Stomach (tissue), 4 donors: Measurements from ENCODE around the gene APH1B.

Source experiments
- POLR2A ChIP-seq, 4 donors: fragments of 450-650 bp; IDR thresholded peaks; one replicate each; pipeline ENCODE4 v1.6.1; 2016; ENCODE audit warnings: antibody characterized with exemption in 4 of 4, control low read depth in 2 of 4, mild to moderate bottlenecking in 1 of 4, moderate library complexity in 1 of 4
- TF ChIP-seq, protein P1 (sequence below), 7 experiments: fragments of 450-650 bp in 4 of 7; fragments of 200-600 bp in 3 of 7; sonication (generic) in 3 of 7; IDR thresholded peaks; one replicate each; pipeline ENCODE4 v1.5.1; 2016 to 2019; ENCODE audit warnings: antibody characterized with exemption in 7 of 7, control low read depth in 2 of 7, mild to moderate bottlenecking in 1 of 7

DNA sequence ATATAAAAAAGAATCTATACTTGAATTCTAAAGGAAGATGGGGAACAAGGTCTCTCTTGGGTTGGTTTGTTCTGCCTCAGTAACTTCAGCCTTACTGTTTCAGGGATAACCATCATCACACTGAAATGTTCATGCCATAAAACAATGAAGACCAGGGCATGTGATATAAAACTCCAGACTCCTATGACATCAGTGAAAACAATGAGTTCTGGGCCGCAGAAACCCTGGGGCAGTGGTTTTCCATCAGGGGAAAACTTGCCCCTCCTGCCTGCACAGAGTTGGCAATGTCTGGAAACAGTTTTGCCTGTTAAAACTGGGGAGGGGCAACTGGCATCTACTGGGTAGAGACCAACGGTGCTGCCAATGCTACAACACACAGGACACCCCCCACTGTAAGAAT lies 57.4 kb downstream of the APH1B start:
- TF ChIP-seq POLR2A (IDR thresholded peaks at IDR 0.05) = no peak
- TF ChIP-seq, protein P1, sequence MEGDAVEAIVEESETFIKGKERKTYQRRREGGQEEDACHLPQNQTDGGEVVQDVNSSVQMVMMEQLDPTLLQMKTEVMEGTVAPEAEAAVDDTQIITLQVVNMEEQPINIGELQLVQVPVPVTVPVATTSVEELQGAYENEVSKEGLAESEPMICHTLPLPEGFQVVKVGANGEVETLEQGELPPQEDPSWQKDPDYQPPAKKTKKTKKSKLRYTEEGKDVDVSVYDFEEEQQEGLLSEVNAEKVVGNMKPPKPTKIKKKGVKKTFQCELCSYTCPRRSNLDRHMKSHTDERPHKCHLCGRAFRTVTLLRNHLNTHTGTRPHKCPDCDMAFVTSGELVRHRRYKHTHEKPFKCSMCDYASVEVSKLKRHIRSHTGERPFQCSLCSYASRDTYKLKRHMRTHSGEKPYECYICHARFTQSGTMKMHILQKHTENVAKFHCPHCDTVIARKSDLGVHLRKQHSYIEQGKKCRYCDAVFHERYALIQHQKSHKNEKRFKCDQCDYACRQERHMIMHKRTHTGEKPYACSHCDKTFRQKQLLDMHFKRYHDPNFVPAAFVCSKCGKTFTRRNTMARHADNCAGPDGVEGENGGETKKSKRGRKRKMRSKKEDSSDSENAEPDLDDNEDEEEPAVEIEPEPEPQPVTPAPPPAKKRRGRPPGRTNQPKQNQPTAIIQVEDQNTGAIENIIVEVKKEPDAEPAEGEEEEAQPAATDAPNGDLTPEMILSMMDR (IDR thresholded peaks at IDR 0.05) = no peak
